Keratinocyte (primary cell): Measurements from ENCODE around the gene ABCC4. TPM values are rescaled to one million over a fixed set of nuclear protein-coding genes. Genes with fewer than 3 reads are reported as not detected.

ENCODE experiments used
- DNase-seq: peaks from one replicate; pipeline ENCODE4 v3.0.0-alpha.2; 2011; ENCODE audit warnings: low read depth, missing footprints, low spot score
- FAIRE-seq: peaks from 2 replicates; lab custom pipeline; 2011; peaks lifted over from hg19 to GRCh38; lab: Jason Lieb, UNC
- H2AFZ ChIP-seq: 2 replicates; pipeline ENCODE4 v1.6.0; 2012; ENCODE audit warnings: low read length, control low read depth, inconsistent platforms; ENCODE audit not compliant: control insufficient read depth
- H3K27ac ChIP-seq: 2 replicates; pipeline ENCODE4 v1.5.1; 2011; ENCODE audit warnings: low read length; ENCODE audit not compliant: control insufficient read depth, insufficient read depth
- H3K27me3 ChIP-seq: 3 replicates; pipeline ENCODE4 v1.6.0; 2011; ENCODE audit warnings: low read length; ENCODE audit not compliant: control insufficient read depth, insufficient read depth; ENCODE audit errors: extremely low read depth
- H3K36me3 ChIP-seq, 2 experiments: 2 replicates in 1 of 2; 3 replicates in 1 of 2; pipeline ENCODE4 v1.5.1; 2011; ENCODE audit warnings: low read length in 2 of 2, mild to moderate bottlenecking in 1 of 2; ENCODE audit not compliant: control insufficient read depth in 2 of 2, insufficient read depth in 2 of 2; ENCODE audit errors: extremely low read depth in 1 of 2
- H3K4me1 ChIP-seq: 3 replicates; pipeline ENCODE4 v1.5.1; 2011; ENCODE audit warnings: low read length; ENCODE audit not compliant: control insufficient read depth, insufficient read depth; ENCODE audit errors: extremely low read depth
- H3K4me2 ChIP-seq: 3 replicates; pipeline ENCODE4 v1.6.0; 2011; ENCODE audit warnings: low read depth, low read length; ENCODE audit not compliant: control insufficient read depth, insufficient read depth; ENCODE audit errors: extremely low read depth
- H3K4me3 ChIP-seq, 3 experiments: fragments of 200-600 bp in 1 of 3; sonication (generic) in 1 of 3; 2 replicates in 2 of 3; 3 replicates in 1 of 3; pipeline ENCODE4 v1.5.1; 2011 to 2016; ENCODE audit warnings: low read length in 3 of 3, mild to moderate bottlenecking in 3 of 3, control low read depth in 2 of 3, inconsistent platforms in 1 of 3, low read depth in 1 of 3, mixed read lengths in 1 of 3, mixed run types in 1 of 3, moderate library complexity in 1 of 3; ENCODE audit not compliant: control insufficient read depth in 2 of 3, insufficient read depth in 2 of 3; ENCODE audit errors: extremely low read depth in 1 of 3
- H3K79me2 ChIP-seq: 2 replicates; pipeline ENCODE4 v1.6.0; 2012; ENCODE audit warnings: low read length; ENCODE audit not compliant: control insufficient read depth, insufficient read depth
- H3K9ac ChIP-seq: 3 replicates; pipeline ENCODE4 v1.6.0; 2011; ENCODE audit warnings: low read length; ENCODE audit not compliant: control insufficient read depth, insufficient read depth; ENCODE audit errors: extremely low read depth
- H3K9me1 ChIP-seq: 3 replicates; pipeline ENCODE4 v1.6.0; 2011; ENCODE audit warnings: low read length; ENCODE audit not compliant: control insufficient read depth, insufficient read depth; ENCODE audit errors: extremely low read depth
- H3K9me3 ChIP-seq: 2 replicates; pipeline ENCODE4 v1.5.1; 2012; ENCODE audit warnings: low read depth, low read length; ENCODE audit not compliant: control insufficient read depth
- H4K20me1 ChIP-seq: 3 replicates; pipeline ENCODE4 v1.6.0; 2011; ENCODE audit warnings: low read length; ENCODE audit not compliant: control insufficient read depth, insufficient read depth; ENCODE audit errors: extremely low read depth
- EZH2 ChIP-seq: IDR thresholded peaks from one replicate; pipeline ENCODE4 v1.6.1; 2012; ENCODE audit warnings: inconsistent platforms, mild to moderate bottlenecking, low read length, moderate library complexity
- dilution Hi-C: fragments of 300-500 bp; cut with MboI; formaldehyde crosslinking; loops from one replicate; pipeline ENCODE4 v1.7.0; 2020; ENCODE audit warnings: low sequenced_read_pairs; ENCODE audit not compliant: extremely low pct_ligation_motif_present
- polyA plus RNA-seq, 5 experiments: library from polyadenylated mRNA; depleted of rRNA in 3 of 5; stranded (reverse) in 3 of 5; stranded (forward) in 1 of 5; unstranded in 1 of 5; fragments of >200 nt; gene quantifications; 1 replicate in 1 of 5; 2 replicates in 3 of 5; 3 replicates in 1 of 5; pipeline versions ENCODE4 v1.2.1 to v1.2.3, GENCODE V29; 2011 to 2012; ENCODE audit warnings: missing spikeins in 2 of 5, low read depth in 1 of 5, low replicate concordance in 1 of 5
- TF ChIP-seq, protein P1 (sequence below), 3 experiments: IDR thresholded peaks in 1 of 3; conservative IDR thresholded peaks in 1 of 3; optimal IDR thresholded peaks in 1 of 3; 2 replicates in 2 of 3; 3 replicates in 1 of 3; pipeline versions ENCODE3 to v1.5.1; 2011; ENCODE audit warnings: low read length in 3 of 3, mild to moderate bottlenecking in 3 of 3, moderate library complexity in 2 of 3, control low read depth in 1 of 3, inconsistent platforms in 1 of 3; ENCODE audit not compliant: insufficient read depth in 2 of 3; ENCODE audit errors: extremely low read depth in 1 of 3

The ABCC4 gene
- polyA plus RNA-seq, 1 donor (not counting 4 experiments of a cell fraction or from before 2014, with no cell fraction given), result 13.8 TPM

DNA sequence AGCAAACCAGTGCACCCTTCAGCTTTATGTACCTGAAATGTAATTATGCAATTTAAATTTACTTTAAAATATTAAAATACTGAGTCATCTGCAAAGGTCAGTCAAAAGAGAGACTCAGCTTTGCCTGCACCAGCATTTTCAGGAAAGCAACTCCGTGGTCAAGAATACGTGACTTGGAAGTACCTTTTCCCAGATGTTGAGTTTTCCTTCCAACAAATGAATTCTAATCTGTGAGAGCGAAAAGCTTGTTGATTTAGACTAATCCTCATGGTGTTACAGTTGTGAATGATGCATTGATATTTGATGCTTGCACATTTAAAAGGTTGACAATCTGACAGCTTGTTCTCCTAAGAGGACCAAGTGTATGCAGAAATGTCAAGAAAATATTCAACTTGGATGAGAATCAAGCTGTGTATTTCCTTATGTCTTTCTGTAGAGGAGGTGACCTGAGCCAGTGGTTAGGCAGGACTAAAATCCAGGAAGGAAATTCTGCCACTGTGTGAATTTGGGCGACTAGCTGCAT, 270.4 kb downstream of the ABCC4 start:
- no peaks in the 10 kb centered on the region for H3K4me1 ChIP-seq
- H4K20me1 ChIP-seq, result no peaks in the 10 kb centered on the region
- H3K36me3 ChIP-seq, result no peaks in the 10 kb centered on the region
- no peak overlapping the region for H3K9ac ChIP-seq
- TF ChIP-seq EZH2, result no peak
- TF ChIP-seq, protein P1, sequence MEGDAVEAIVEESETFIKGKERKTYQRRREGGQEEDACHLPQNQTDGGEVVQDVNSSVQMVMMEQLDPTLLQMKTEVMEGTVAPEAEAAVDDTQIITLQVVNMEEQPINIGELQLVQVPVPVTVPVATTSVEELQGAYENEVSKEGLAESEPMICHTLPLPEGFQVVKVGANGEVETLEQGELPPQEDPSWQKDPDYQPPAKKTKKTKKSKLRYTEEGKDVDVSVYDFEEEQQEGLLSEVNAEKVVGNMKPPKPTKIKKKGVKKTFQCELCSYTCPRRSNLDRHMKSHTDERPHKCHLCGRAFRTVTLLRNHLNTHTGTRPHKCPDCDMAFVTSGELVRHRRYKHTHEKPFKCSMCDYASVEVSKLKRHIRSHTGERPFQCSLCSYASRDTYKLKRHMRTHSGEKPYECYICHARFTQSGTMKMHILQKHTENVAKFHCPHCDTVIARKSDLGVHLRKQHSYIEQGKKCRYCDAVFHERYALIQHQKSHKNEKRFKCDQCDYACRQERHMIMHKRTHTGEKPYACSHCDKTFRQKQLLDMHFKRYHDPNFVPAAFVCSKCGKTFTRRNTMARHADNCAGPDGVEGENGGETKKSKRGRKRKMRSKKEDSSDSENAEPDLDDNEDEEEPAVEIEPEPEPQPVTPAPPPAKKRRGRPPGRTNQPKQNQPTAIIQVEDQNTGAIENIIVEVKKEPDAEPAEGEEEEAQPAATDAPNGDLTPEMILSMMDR (optimal IDR thresholded peaks at IDR 0.05 in 1 of 3, IDR thresholded peaks at IDR 0.05 in 1 of 3, conservative IDR thresholded peaks at IDR 0.05 in 1 of 3; ENCODE audit: extremely low read depth in 1 of 3, insufficient read depth in 2 of 3, low read length in 3 of 3), result no peak
- H3K9me1 ChIP-seq, result no peaks in the 10 kb centered on the region
- H2AFZ ChIP-seq, result no peak overlapping the region
- no peak for FAIRE-seq
- H3K9me3 ChIP-seq, result no peaks in the 10 kb centered on the region
- no peak overlapping the region for H3K4me3 ChIP-seq
- H3K27me3 ChIP-seq, result no peaks in the 10 kb centered on the region
- no peak overlapping the region for H3K4me2 ChIP-seq
- no peaks in the 10 kb centered on the region for H3K79me2 ChIP-seq
- no peak overlapping the region for H3K27ac ChIP-seq
- dilution Hi-C loops, result no loop called here
- no peak for DNase-seq

GRCh38 chr13:95027638-95028037, 273.6 kb downstream of the ABCC4 start:
- Histone ChIP-seq H2AFZ (no peak overlapping the region), H3K9me1 (no peaks in the 10 kb centered on the region), H3K4me1 (no peaks in the 10 kb centered on the region), H3K27ac (no peak overlapping the region), H3K27me3 (no peaks in the 10 kb centered on the region), H3K9me3 (no peaks in the 10 kb centered on the region), H3K9ac (no peak overlapping the region), H3K4me3 (no peak overlapping the region), H4K20me1 (no peaks in the 10 kb centered on the region), H3K36me3 (no peaks in the 10 kb centered on the region), H3K79me2 (no peaks in the 10 kb centered on the region), H3K4me2 (no peak overlapping the region)
- FAIRE-seq, result no peak
- TF ChIP-seq EZH2, result no peak
- TF ChIP-seq, protein P1 (optimal IDR thresholded peaks at IDR 0.05 in 1 of 3, IDR thresholded peaks at IDR 0.05 in 1 of 3, conservative IDR thresholded peaks at IDR 0.05 in 1 of 3; ENCODE audit: extremely low read depth in 1 of 3, insufficient read depth in 2 of 3, low read length in 3 of 3), result no peak
- dilution Hi-C loops, result no loop called here
- DNase-seq, result no peak
